Right lobe of liver (tissue), 6 donors: ENCODE data around the gene PUM2. TPM values are rescaled to one million over a fixed set of nuclear protein-coding genes. Genes with fewer than 3 reads are reported as not detected.
A peak's percentile ranks its signal among the peaks of the same experiment; 100 is the strongest.

Experiments
- ATAC-seq, 4 donors: fragments of 200-7000 bp; cut with Tn5 transposase; one replicate each; pipeline ENCODE4 v1.9.1; 2020; ENCODE audit warnings: mild to moderate bottlenecking in 4 of 4, moderate library complexity in 4 of 4
- DNase-seq, 3 donors: peaks; one replicate each; pipeline ENCODE4 v3.0.0-alpha.2; 2020
- H3K27ac ChIP-seq, 3 donors: fragments of 200-600 bp; one replicate each; pipeline ENCODE4 v1.8.0; 2022
- H3K27me3 ChIP-seq, 2 donors: fragments of 200-600 bp; one replicate each; pipeline ENCODE4 v1.8.0; 2022
- H3K36me3 ChIP-seq, 4 donors: fragments of 200-600 bp; sonication (generic) in 1 of 4; one replicate each; pipeline versions ENCODE4 v1.5.1 to v1.8.0; 2017 to 2022; ENCODE audit warnings: control low read depth in 1 of 4
- H3K4me1 ChIP-seq, 4 donors: fragments of 200-600 bp; sonication (generic) in 1 of 4; one replicate each; pipeline versions ENCODE4 v1.5.1 to v1.8.0; 2017 to 2022; ENCODE audit warnings: control low read depth in 1 of 4
- H3K4me3 ChIP-seq, 3 donors: fragments of 200-600 bp; one replicate each; pipeline ENCODE4 v1.8.0; 2022
- H3K9me3 ChIP-seq, 4 donors: fragments of 200-600 bp; sonication (generic) in 1 of 4; one replicate each; pipeline versions ENCODE4 v1.5.1 to v1.8.0; 2017 to 2022; ENCODE audit warnings: control low read depth in 1 of 4
- POLR2A ChIP-seq: fragments of 450-650 bp; IDR thresholded peaks from one replicate; pipeline ENCODE4 v1.6.1; 2017; ENCODE audit warnings: antibody characterized with exemption, mild to moderate bottlenecking
- WGBS: methylation state at CpG from one replicate; pipeline ENCODE4 v1.1.6; 2018; ENCODE audit warnings: low coverage, low lambda C conversion rate; ENCODE audit not compliant: insufficient coverage; ENCODE audit errors: missing lambda C conversion rate; 5-methylcytosine and 5-hydroxymethylcytosine counted together
- intact Hi-C, 2 donors: fragments of 100-400 bp; cut with DNase I; formaldehyde crosslinking; loops; one replicate each; pipeline versions ENCODE4 v1.11.2 to v1.14.1; 2022
- total RNA-seq, 6 experiments: library from RNA; depleted of rRNA in 2 of 6; stranded (reverse); fragments of >200 nt in 2 of 6; fragmentation: NEBNext Ultra II Directional in 3 of 6; extraction: Animal tissue kit (Norgen Biotek cat#: 25700) in 3 of 6; gene quantifications; one replicate each; pipeline versions ENCODE4 v1.1.0 to v1.2.4, GENCODE V29; 2016 to 2023
- TF ChIP-seq, protein P1 (sequence below), 4 donors: fragments of 200-600 bp in 3 of 4; fragments of 450-650 bp in 1 of 4; IDR thresholded peaks; one replicate each; pipeline versions ENCODE4 v1.5.1 to v1.8.0; 2016 to 2022; ENCODE audit warnings: antibody characterized with exemption in 4 of 4, mild to moderate bottlenecking in 2 of 4
- donor health status: DM: no; HTN: yes; CAD: no.
- donor health status: DM: no; HTN: no; CAD: no.
- donor health status: DM: no; HTN: no; CAD: no.
- donor health status: DM: no; HTN: yes; CAD: no.
- donor health status: DM: no; HTN: yes; CAD: no.

Gene PUM2
- total RNA-seq, 6 experiments from 2014 or later = 31.3 to 62.2 (median 51.5) TPM

GRCh38 chr2:20211860-20212458 is 138.7 kb downstream of the PUM2 start:
- Histone ChIP-seq H3K36me3 (no peaks in the 10 kb centered on the region), H3K27ac (peak overlapping the region; percentile 90 to 99 (median 98)), H3K27me3 (no peaks in the 10 kb centered on the region), H3K4me3 (peak overlapping the region in 1 of 3 donors; percentile 1), H3K4me1 (peaks cover 0 to 99% (median 39%) of the 10 kb centered on the region in 4 donors), H3K9me3 (no peaks in the 10 kb centered on the region)
- ATAC-seq (no peak), DNase-seq (peak in 2 of 3 donors; percentile 24 to 51)
- no peak for TF ChIP-seq POLR2A
- TF ChIP-seq, protein P1, sequence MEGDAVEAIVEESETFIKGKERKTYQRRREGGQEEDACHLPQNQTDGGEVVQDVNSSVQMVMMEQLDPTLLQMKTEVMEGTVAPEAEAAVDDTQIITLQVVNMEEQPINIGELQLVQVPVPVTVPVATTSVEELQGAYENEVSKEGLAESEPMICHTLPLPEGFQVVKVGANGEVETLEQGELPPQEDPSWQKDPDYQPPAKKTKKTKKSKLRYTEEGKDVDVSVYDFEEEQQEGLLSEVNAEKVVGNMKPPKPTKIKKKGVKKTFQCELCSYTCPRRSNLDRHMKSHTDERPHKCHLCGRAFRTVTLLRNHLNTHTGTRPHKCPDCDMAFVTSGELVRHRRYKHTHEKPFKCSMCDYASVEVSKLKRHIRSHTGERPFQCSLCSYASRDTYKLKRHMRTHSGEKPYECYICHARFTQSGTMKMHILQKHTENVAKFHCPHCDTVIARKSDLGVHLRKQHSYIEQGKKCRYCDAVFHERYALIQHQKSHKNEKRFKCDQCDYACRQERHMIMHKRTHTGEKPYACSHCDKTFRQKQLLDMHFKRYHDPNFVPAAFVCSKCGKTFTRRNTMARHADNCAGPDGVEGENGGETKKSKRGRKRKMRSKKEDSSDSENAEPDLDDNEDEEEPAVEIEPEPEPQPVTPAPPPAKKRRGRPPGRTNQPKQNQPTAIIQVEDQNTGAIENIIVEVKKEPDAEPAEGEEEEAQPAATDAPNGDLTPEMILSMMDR (IDR thresholded peaks at IDR 0.05) = no peak
- intact Hi-C loops = no loop called here
- 36% methylated on average over 3 of the region's 14 CpGs for WGBS

DNA sequence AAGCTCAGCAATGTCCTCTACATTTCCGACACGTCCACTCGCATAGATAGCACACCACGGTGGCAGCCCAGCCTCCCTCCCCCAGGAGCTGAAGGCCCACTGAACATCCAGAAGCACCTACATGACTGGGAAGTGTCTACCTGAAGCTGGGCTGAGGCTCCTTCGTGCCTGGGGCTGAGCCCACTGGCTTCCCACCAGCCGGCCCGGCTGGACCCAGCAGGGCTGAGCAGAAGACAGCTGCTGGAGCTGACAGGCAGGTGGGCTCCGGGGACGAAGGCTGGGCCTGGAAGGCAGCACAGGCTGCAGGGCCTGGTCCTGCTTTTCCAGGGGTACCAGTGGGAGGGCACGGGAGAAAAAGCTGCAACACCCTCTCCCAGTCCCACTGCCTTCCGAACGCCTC is 139.2 kb downstream of the PUM2 start:
- H3K4me1 ChIP-seq = peaks cover 0 to 99% (median 39%) of the 10 kb centered on the region in 4 donors
- no peak overlapping the region for H3K4me3 ChIP-seq
- peak overlapping the region; percentile 90 to 99 (median 98) for H3K27ac ChIP-seq

GRCh38 chr2:20210462-20210861 is 140.2 kb downstream of the PUM2 start:
- intact Hi-C loops = no loop called here

More for the DNA sequence above, 139.2 kb downstream of the PUM2 start:
- TF ChIP-seq, protein P1 (IDR thresholded peaks at IDR 0.05) = no peak
- no peak for TF ChIP-seq POLR2A
- 67% methylated on average over 1 of the region's 12 CpGs for WGBS
- peak in 2 of 3 donors; percentile 17 to 48 for DNase-seq
- Histone ChIP-seq H3K36me3 (no peaks in the 10 kb centered on the region), H3K27me3 (no peaks in the 10 kb centered on the region), H3K9me3 (no peaks in the 10 kb centered on the region)
- no peak for ATAC-seq
- intact Hi-C loops = no loop called here

DNA sequence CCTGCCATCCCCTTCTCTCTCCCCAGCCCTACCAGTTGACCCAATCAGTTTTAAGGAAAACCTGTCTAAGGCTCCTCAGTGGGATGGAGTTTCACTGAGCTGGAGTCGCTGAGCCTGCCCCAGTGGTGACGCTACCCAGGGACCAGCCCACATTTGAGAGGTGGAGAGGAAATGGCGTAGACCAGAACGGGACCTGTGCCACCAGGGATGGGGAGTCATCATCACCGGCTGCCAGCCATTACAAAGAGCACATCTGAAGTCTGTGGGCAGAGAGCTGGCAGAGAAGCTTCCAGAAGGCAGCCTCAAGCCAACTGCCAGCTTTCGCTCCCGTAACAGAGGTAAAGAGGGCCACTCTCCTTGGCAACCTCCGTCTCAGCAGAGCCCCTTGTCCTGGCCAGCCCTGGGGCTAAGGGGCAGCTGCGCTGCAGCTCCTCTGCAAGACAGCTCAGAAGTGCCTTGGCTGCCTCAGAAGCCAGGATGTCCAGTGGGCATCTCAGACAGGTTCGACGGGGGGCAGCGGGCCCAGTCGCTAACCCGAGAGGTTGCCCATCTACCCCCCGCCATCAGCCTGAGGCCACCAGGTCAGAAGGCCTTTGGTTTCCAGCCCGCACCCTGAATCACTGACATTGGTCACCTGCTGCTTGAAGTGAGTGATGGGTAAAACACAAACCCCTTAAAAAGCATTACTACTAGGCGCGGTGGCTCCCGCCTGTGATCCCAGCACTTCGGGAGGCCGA is 141.1 kb downstream of the PUM2 start:
- H3K27me3 ChIP-seq = no peaks in the 10 kb centered on the region
- intact Hi-C loops = no loop called here
- H3K9me3 ChIP-seq = no peaks in the 10 kb centered on the region
- peak overlapping the region; percentile 90 to 99 (median 98) for H3K27ac ChIP-seq
- peak overlapping the region; percentile 3 to 47 (median 40) for H3K4me3 ChIP-seq
- peaks cover 0 to 99% (median 40%) of the 10 kb centered on the region in 4 donors for H3K4me1 ChIP-seq
- peak; percentile 90 for TF ChIP-seq POLR2A
- TF ChIP-seq, protein P1 (IDR thresholded peaks at IDR 0.05) = no peak
- ATAC-seq (peak; percentile 4 to 43 (median 26)), DNase-seq (peak; percentile 78 to 92 (median 79))
- 53% methylated on average over 9 of the region's 21 CpGs for WGBS
- peaks cover 0 to 5% (median 2%) of the 10 kb centered on the region in 4 donors for H3K36me3 ChIP-seq

More at GRCh38 chr2:20210462-20210861, 140.2 kb downstream of the PUM2 start:
- peak; percentile 12 for TF ChIP-seq POLR2A
- TF ChIP-seq, protein P1 (IDR thresholded peaks at IDR 0.05) = no peak
- Histone ChIP-seq H3K27ac (peak overlapping the region; percentile 90 to 99 (median 98)), H3K27me3 (no peaks in the 10 kb centered on the region), H3K9me3 (no peaks in the 10 kb centered on the region), H3K36me3 (no peaks in the 10 kb centered on the region), H3K4me1 (peaks cover 0 to 99% (median 40%) of the 10 kb centered on the region in 4 donors), H3K4me3 (peak overlapping the region in 1 of 3 donors; percentile 40)
- WGBS = no CpG with 5 or more reads among the region's 8 CpGs
- ATAC-seq (no peak), DNase-seq (peak; percentile 46 to 72 (median 66))
